ENCODE measurements around the gene DGLUCY.
"Not testable (repeated sequence)": the region's sequence is repeated elsewhere in the genome, so short reads cannot be mapped to it uniquely, and the experiment has no call there.

DGLUCY gene

DNA sequence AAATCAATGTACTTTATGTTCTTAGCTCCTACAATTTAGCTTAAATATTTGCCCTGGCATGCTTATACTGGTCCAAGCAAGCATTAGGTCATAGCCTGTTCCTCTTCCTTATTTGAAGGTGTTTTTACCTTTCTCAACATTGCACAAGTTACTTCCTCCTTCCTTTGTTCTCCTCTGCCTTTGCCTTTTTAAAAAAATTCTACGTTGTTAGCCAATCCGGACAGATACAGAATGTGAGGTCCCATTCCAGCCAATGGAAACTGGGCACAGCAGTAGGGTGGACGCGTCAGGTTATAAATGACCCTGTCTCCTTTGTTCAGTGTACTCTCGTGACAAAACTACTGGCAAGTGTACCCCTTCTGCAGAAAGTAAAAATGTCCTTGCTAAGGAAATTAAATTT is 26.4 kb upstream of the DGLUCY start:
- H3K27ac ChIP-seq (ENCODE audit: insufficient read depth, low read length, poor library complexity, severe bottlenecking); H3K4me3 ChIP-seq (ENCODE audit: insufficient read depth, low read depth, low read length, poor library complexity, severe bottlenecking); H3K27me3 ChIP-seq (replicated peaks; ENCODE audit: control insufficient read depth, insufficient read depth, low read length, poor library complexity, severe bottlenecking); DNase-seq; H3K4me1 ChIP-seq (ENCODE audit: control insufficient read depth, insufficient read depth, low read length, poor library complexity, severe bottlenecking); H3K36me3 ChIP-seq (ENCODE audit: control insufficient read depth, insufficient read depth, low read length); H3K9me3 ChIP-seq (ENCODE audit: control insufficient read depth, low read length): not testable (repeated sequence)

GRCh38 chr14:91088585-91089235 is 25.2 kb upstream of the DGLUCY start:
- Histone ChIP-seq H3K9me3 (ENCODE audit: control insufficient read depth, low read length) (no peaks in the 10 kb centered on the region), H3K4me1 (ENCODE audit: control insufficient read depth, insufficient read depth, low read length, poor library complexity, severe bottlenecking) (no peaks in the 10 kb centered on the region), H3K27ac (ENCODE audit: insufficient read depth, low read length, poor library complexity, severe bottlenecking) (no peak overlapping the region), H3K4me3 (ENCODE audit: insufficient read depth, low read depth, low read length, poor library complexity, severe bottlenecking) (no peak overlapping the region), H3K36me3 (ENCODE audit: control insufficient read depth, insufficient read depth, low read length) (no peaks in the 10 kb centered on the region), H3K27me3 (replicated peaks; ENCODE audit: control insufficient read depth, insufficient read depth, low read length, poor library complexity, severe bottlenecking) (no peaks in the 10 kb centered on the region)
- DNase-seq = no peak

- no peak overlapping the region for H3K4me3 ChIP-seq (ENCODE audit: insufficient read depth, low read depth, low read length, poor library complexity, severe bottlenecking)
- no peaks in the 10 kb centered on the region for H3K4me1 ChIP-seq (ENCODE audit: control insufficient read depth, insufficient read depth, low read length, poor library complexity, severe bottlenecking)
- no peak for DNase-seq
- no peaks in the 10 kb centered on the region for H3K27me3 ChIP-seq (replicated peaks; ENCODE audit: control insufficient read depth, insufficient read depth, low read length, poor library complexity, severe bottlenecking)
- H3K27ac ChIP-seq (ENCODE audit: insufficient read depth, low read length, poor library complexity, severe bottlenecking) = no peak overlapping the region
- no peaks in the 10 kb centered on the region for H3K9me3 ChIP-seq (ENCODE audit: control insufficient read depth, low read length)
- no peaks in the 10 kb centered on the region for H3K36me3 ChIP-seq (ENCODE audit: control insufficient read depth, insufficient read depth, low read length)
Measured at GRCh38 chr14:91089958-91090535, 23.8 kb upstream of the DGLUCY start.

DNA sequence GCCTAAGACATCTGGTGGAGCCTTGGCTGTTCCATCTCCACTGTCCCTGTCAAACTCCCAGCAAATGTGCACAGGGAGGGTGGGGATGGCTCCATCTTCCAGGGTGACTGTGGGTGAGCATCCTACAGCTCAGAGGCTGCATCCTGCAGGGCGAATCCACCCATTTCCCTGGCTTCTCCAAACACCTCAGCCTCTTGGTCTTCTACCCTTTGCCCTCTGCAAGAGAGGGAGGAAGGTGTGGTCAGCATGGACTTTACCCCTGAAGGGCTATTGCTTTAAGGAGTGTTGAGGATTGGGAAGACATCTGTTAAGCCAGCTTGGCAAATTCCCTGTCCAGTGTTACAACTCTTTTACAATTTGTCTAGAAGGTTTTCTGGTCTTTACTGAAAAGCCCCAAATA is 23.1 kb upstream of the DGLUCY start:
- no peak for DNase-seq
- H3K9me3 ChIP-seq (ENCODE audit: control insufficient read depth, low read length) = no peaks in the 10 kb centered on the region
- H3K27me3 ChIP-seq (replicated peaks; ENCODE audit: control insufficient read depth, insufficient read depth, low read length, poor library complexity, severe bottlenecking) = no peaks in the 10 kb centered on the region
- H3K27ac ChIP-seq (ENCODE audit: insufficient read depth, low read length, poor library complexity, severe bottlenecking) = no peak overlapping the region
- H3K4me3 ChIP-seq (ENCODE audit: insufficient read depth, low read depth, low read length, poor library complexity, severe bottlenecking) = no peak overlapping the region
- H3K4me1 ChIP-seq (ENCODE audit: control insufficient read depth, insufficient read depth, low read length, poor library complexity, severe bottlenecking) = no peaks in the 10 kb centered on the region
- no peaks in the 10 kb centered on the region for H3K36me3 ChIP-seq (ENCODE audit: control insufficient read depth, insufficient read depth, low read length)

GRCh38 chr14:91092073-91092472 is 21.8 kb upstream of the DGLUCY start:
- Histone ChIP-seq H3K4me1 (ENCODE audit: control insufficient read depth, insufficient read depth, low read length, poor library complexity, severe bottlenecking) (no peaks in the 10 kb centered on the region), H3K9me3 (ENCODE audit: control insufficient read depth, low read length) (no peaks in the 10 kb centered on the region), H3K4me3 (ENCODE audit: insufficient read depth, low read depth, low read length, poor library complexity, severe bottlenecking) (no peak overlapping the region), H3K27me3 (replicated peaks; ENCODE audit: control insufficient read depth, insufficient read depth, low read length, poor library complexity, severe bottlenecking) (no peaks in the 10 kb centered on the region), H3K27ac (ENCODE audit: insufficient read depth, low read length, poor library complexity, severe bottlenecking) (no peak overlapping the region), H3K36me3 (ENCODE audit: control insufficient read depth, insufficient read depth, low read length) (no peaks in the 10 kb centered on the region)
- no peak for DNase-seq

DNA sequence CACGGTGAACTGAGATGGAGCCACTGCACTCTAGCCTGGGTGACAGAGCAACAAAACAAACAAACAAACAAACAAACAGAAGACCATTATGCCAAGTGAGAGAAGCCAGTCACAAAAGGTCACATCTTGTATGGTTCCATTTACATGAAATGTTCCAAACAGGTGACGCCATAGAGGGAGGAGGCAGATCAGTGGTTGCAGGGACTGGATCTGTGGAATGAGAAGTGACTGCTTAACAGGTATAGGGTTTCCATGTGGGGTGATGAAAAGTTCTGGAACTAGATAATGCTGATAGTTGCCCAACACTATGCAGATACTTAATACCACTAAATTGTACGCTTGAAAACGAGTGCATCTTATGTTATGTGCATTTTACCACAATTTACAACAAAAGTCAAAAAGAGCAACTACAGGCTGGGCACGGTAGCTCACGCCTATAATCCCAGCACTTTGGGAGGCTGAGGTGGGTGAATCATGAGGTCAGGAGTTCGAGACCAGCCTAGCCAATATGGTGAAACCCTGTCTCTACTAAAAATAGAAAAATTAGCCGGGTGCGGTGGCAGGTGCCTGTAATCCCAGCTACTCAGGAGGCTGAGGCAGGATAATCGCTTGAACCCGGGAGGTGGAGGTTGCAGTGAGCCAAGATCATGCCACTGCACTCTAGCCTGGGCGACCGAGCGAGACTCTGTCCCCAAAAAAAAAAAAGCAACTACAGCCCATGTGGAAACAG is 20.0 kb upstream of the DGLUCY start:
- not testable (repeated sequence) for H3K4me3 ChIP-seq (ENCODE audit: insufficient read depth, low read depth, low read length, poor library complexity, severe bottlenecking); H3K27me3 ChIP-seq (replicated peaks; ENCODE audit: control insufficient read depth, insufficient read depth, low read length, poor library complexity, severe bottlenecking); DNase-seq; H3K4me1 ChIP-seq (ENCODE audit: control insufficient read depth, insufficient read depth, low read length, poor library complexity, severe bottlenecking); H3K36me3 ChIP-seq (ENCODE audit: control insufficient read depth, insufficient read depth, low read length); H3K27ac ChIP-seq (ENCODE audit: insufficient read depth, low read length, poor library complexity, severe bottlenecking); H3K9me3 ChIP-seq (ENCODE audit: control insufficient read depth, low read length)

DNA sequence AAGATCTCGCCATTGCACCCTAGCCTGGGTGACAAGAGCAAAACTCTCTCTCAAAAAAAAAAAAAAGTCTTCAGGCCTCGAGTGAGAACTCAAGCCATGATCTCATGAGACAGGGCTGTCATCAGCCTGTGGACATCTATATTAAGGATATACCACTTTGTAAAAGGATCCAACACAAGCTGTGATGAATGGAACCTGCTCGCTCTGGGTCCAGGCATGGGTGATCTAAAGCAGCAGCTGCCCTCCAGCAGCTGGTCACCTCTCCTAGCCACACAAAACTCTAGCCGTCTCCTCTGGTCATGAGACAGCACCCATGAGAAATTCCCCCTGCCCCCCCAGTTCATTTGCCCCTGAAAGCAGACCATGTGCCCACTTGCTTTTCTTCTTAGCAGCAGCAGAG is 19.1 kb upstream of the DGLUCY start:
- Histone ChIP-seq H3K4me3 (ENCODE audit: insufficient read depth, low read depth, low read length, poor library complexity, severe bottlenecking) (no peak overlapping the region), H3K9me3 (ENCODE audit: control insufficient read depth, low read length) (no peaks in the 10 kb centered on the region), H3K27ac (ENCODE audit: insufficient read depth, low read length, poor library complexity, severe bottlenecking) (no peak overlapping the region), H3K4me1 (ENCODE audit: control insufficient read depth, insufficient read depth, low read length, poor library complexity, severe bottlenecking) (no peaks in the 10 kb centered on the region), H3K36me3 (ENCODE audit: control insufficient read depth, insufficient read depth, low read length) (no peaks in the 10 kb centered on the region), H3K27me3 (replicated peaks; ENCODE audit: control insufficient read depth, insufficient read depth, low read length, poor library complexity, severe bottlenecking) (no peaks in the 10 kb centered on the region)
- DNase-seq = no peak

- H3K27me3 ChIP-seq (replicated peaks; ENCODE audit: control insufficient read depth, insufficient read depth, low read length, poor library complexity, severe bottlenecking) = no peaks in the 10 kb centered on the region
- no peaks in the 10 kb centered on the region for H3K4me1 ChIP-seq (ENCODE audit: control insufficient read depth, insufficient read depth, low read length, poor library complexity, severe bottlenecking)
- H3K4me3 ChIP-seq (ENCODE audit: insufficient read depth, low read depth, low read length, poor library complexity, severe bottlenecking) = no peak overlapping the region
- no peaks in the 10 kb centered on the region for H3K36me3 ChIP-seq (ENCODE audit: control insufficient read depth, insufficient read depth, low read length)
- no peak for DNase-seq
- no peak overlapping the region for H3K27ac ChIP-seq (ENCODE audit: insufficient read depth, low read length, poor library complexity, severe bottlenecking)
- H3K9me3 ChIP-seq (ENCODE audit: control insufficient read depth, low read length) = no peaks in the 10 kb centered on the region
Measured at GRCh38 chr14:91095178-91095577, 18.7 kb upstream of the DGLUCY start.

DNA sequence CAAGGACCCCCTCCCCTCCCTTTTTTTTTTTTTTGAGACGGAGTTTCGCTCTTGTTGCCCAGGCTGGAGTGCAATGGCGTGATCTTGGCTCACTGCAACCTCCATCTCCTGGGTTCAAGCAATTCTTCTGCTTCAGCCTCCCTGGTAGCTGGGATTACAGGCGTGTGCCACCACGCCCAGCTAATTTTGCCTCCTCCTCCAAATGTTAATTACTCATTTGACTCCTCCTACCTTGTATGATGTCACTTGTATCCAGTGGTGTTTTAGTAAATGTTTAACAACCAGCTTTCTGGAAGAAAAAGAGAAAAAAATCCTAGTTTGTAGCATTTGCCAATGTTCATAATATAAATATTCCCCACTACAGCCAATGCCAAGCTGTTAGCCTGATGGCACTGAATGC is 16.2 kb upstream of the DGLUCY start:
- not testable (repeated sequence) for DNase-seq; H3K9me3 ChIP-seq (ENCODE audit: control insufficient read depth, low read length); H3K36me3 ChIP-seq (ENCODE audit: control insufficient read depth, insufficient read depth, low read length); H3K4me3 ChIP-seq (ENCODE audit: insufficient read depth, low read depth, low read length, poor library complexity, severe bottlenecking); H3K27me3 ChIP-seq (replicated peaks; ENCODE audit: control insufficient read depth, insufficient read depth, low read length, poor library complexity, severe bottlenecking); H3K27ac ChIP-seq (ENCODE audit: insufficient read depth, low read length, poor library complexity, severe bottlenecking); H3K4me1 ChIP-seq (ENCODE audit: control insufficient read depth, insufficient read depth, low read length, poor library complexity, severe bottlenecking)

DNA sequence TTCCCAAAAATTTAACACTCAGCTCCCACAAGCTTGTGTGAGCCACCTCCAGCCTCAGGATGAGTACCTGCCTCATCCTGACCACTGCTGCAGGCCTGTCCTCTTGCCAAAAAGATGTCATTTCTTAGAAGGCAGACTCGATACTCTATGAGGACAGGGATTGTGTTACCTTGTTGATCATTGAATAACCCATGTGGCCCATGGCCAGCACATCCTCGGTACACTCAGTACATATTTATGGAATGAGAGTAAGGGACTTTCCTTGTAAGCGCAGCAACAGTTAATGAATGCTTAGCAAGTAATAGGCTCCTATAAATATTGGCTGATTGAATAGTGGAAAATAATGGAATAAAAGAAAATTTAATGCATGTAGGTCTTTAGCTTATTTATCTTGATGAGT is 15.3 kb upstream of the DGLUCY start:
- no peak for DNase-seq
- Histone ChIP-seq H3K4me3 (ENCODE audit: insufficient read depth, low read depth, low read length, poor library complexity, severe bottlenecking) (no peak overlapping the region), H3K27me3 (replicated peaks; ENCODE audit: control insufficient read depth, insufficient read depth, low read length, poor library complexity, severe bottlenecking) (no peaks in the 10 kb centered on the region), H3K4me1 (ENCODE audit: control insufficient read depth, insufficient read depth, low read length, poor library complexity, severe bottlenecking) (no peaks in the 10 kb centered on the region), H3K9me3 (ENCODE audit: control insufficient read depth, low read length) (no peaks in the 10 kb centered on the region), H3K36me3 (ENCODE audit: control insufficient read depth, insufficient read depth, low read length) (no peaks in the 10 kb centered on the region), H3K27ac (ENCODE audit: insufficient read depth, low read length, poor library complexity, severe bottlenecking) (no peak overlapping the region)
